PC-3 (cell line): Measurements from ENCODE around the gene MIAT.

Source experiments
- EZH2 ChIP-seq: fragments of 300-600 bp; sonication (generic); IDR thresholded peaks from one replicate; pipeline ENCODE4 v1.6.1; 2017; ENCODE audit warnings: antibody characterized with exemption, mild to moderate bottlenecking, low read length; ENCODE audit not compliant: unreplicated experiment
- TF ChIP-seq, protein P1 (sequence below): fragments of 300-600 bp; sonication (generic); conservative IDR thresholded peaks from 2 replicates; pipeline ENCODE4 v1.5.1; 2017; ENCODE audit warnings: antibody characterized with exemption, low read depth, mild to moderate bottlenecking, low read length

- TF ChIP-seq, protein P1, sequence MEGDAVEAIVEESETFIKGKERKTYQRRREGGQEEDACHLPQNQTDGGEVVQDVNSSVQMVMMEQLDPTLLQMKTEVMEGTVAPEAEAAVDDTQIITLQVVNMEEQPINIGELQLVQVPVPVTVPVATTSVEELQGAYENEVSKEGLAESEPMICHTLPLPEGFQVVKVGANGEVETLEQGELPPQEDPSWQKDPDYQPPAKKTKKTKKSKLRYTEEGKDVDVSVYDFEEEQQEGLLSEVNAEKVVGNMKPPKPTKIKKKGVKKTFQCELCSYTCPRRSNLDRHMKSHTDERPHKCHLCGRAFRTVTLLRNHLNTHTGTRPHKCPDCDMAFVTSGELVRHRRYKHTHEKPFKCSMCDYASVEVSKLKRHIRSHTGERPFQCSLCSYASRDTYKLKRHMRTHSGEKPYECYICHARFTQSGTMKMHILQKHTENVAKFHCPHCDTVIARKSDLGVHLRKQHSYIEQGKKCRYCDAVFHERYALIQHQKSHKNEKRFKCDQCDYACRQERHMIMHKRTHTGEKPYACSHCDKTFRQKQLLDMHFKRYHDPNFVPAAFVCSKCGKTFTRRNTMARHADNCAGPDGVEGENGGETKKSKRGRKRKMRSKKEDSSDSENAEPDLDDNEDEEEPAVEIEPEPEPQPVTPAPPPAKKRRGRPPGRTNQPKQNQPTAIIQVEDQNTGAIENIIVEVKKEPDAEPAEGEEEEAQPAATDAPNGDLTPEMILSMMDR: no peak
- no peak for TF ChIP-seq EZH2
Measured at GRCh38 chr22:26667140-26667539, 9.8 kb downstream of the MIAT start.
